H9 (cell line): ENCODE measurements around the gene TDRD3. TPM values are rescaled to one million over a fixed set of nuclear protein-coding genes. Genes with fewer than 3 reads are reported as not detected.

Experiments used
- DNase-seq: peaks from one replicate; pipeline ENCODE4 v3.0.0-alpha.2; 2017
- H2AFZ ChIP-seq: one replicate; pipeline ENCODE4 v1.6.1; 2013; ENCODE audit warnings: mild to moderate bottlenecking, low read length, control low read depth, moderate library complexity
- H2AK5ac ChIP-seq: 2 replicates; pipeline ENCODE4 v1.6.1; 2013; ENCODE audit warnings: low read length, control low read depth, mixed read lengths; ENCODE audit not compliant: insufficient read length
- H2BK120ac ChIP-seq: one replicate; pipeline ENCODE4 v1.6.1; 2013; ENCODE audit warnings: low read depth, mild to moderate bottlenecking, low read length, control low read depth, inconsistent platforms; ENCODE audit not compliant: poor library complexity, severe bottlenecking
- H2BK12ac ChIP-seq: 2 replicates; pipeline ENCODE4 v1.6.1; 2013; ENCODE audit warnings: low read length, control low read depth, mixed read lengths, low read depth; ENCODE audit not compliant: insufficient read length
- H2BK15ac ChIP-seq: 2 replicates; pipeline ENCODE4 v1.6.1; 2013; ENCODE audit warnings: low read depth, low read length, control low read depth
- H2BK20ac ChIP-seq: one replicate; pipeline ENCODE4 v1.6.1; 2013; ENCODE audit warnings: low read depth, mild to moderate bottlenecking, low read length, control low read depth, inconsistent platforms; ENCODE audit not compliant: poor library complexity, severe bottlenecking
- H2BK5ac ChIP-seq: 2 replicates; pipeline ENCODE4 v1.6.1; 2013; ENCODE audit warnings: low read length, control low read depth, mixed read lengths; ENCODE audit not compliant: insufficient read length
- H3K14ac ChIP-seq: 2 replicates; pipeline ENCODE4 v1.6.1; 2013; ENCODE audit warnings: low read length, control low read depth; ENCODE audit not compliant: insufficient read depth
- H3K18ac ChIP-seq: 2 replicates; pipeline ENCODE4 v1.6.1; 2013; ENCODE audit warnings: low read depth, mild to moderate bottlenecking, mixed read lengths, low read length, control low read depth; ENCODE audit not compliant: insufficient read length
- H3K23ac ChIP-seq: 2 replicates; pipeline ENCODE4 v1.6.1; 2013; ENCODE audit warnings: low read length, control low read depth, mixed read lengths, low read depth; ENCODE audit not compliant: insufficient read length
- H3K23me2 ChIP-seq: 2 replicates; pipeline ENCODE4 v1.6.1; 2013; ENCODE audit warnings: low read depth, mild to moderate bottlenecking, mixed read lengths, low read length, control low read depth; ENCODE audit not compliant: insufficient read length, poor library complexity, severe bottlenecking
- H3K27ac ChIP-seq: 2 replicates; pipeline ENCODE4 v1.5.1; 2013; ENCODE audit warnings: low read length, control low read depth, mixed read lengths, low read depth; ENCODE audit not compliant: insufficient read length
- H3K27me3 ChIP-seq: 2 replicates; pipeline ENCODE4 v1.6.1; 2013; ENCODE audit warnings: low read length, control low read depth, inconsistent platforms; ENCODE audit not compliant: insufficient read depth
- H3K4ac ChIP-seq: 2 replicates; pipeline ENCODE4 v1.6.1; 2013; ENCODE audit warnings: low read depth, mild to moderate bottlenecking, control low read depth, inconsistent platforms, low read length, moderate library complexity
- H3K4me1 ChIP-seq: 2 replicates; pipeline ENCODE4 v1.6.1; 2013; ENCODE audit warnings: low read length, control low read depth, inconsistent platforms; ENCODE audit not compliant: insufficient read depth
- H3K4me2 ChIP-seq: 2 replicates; pipeline ENCODE4 v1.6.1; 2013; ENCODE audit warnings: low read length, control low read depth, mixed read lengths; ENCODE audit not compliant: insufficient read length, insufficient read depth
- H3K56ac ChIP-seq: 2 replicates; pipeline ENCODE4 v1.6.1; 2013; ENCODE audit warnings: low read depth, mild to moderate bottlenecking, mixed read lengths, low read length, control low read depth; ENCODE audit not compliant: insufficient read length
- H3K79me1 ChIP-seq: 2 replicates; pipeline ENCODE4 v1.6.1; 2013; ENCODE audit warnings: low read depth, mild to moderate bottlenecking, moderate library complexity, low read length, control low read depth, inconsistent platforms; ENCODE audit not compliant: insufficient read depth, poor library complexity, severe bottlenecking
- H3K79me2 ChIP-seq: 2 replicates; pipeline ENCODE4 v1.6.1; 2013; ENCODE audit warnings: low read length, control low read depth, inconsistent platforms; ENCODE audit not compliant: insufficient read depth
- H3K9ac ChIP-seq: 2 replicates; pipeline ENCODE4 v1.6.1; 2013; ENCODE audit warnings: low read length, control low read depth, mixed read lengths; ENCODE audit not compliant: insufficient read length; ENCODE audit errors: extremely low read depth
- H3K9me3 ChIP-seq: one replicate; pipeline ENCODE4 v1.6.1; 2013; ENCODE audit warnings: low read depth, low read length, inconsistent platforms; ENCODE audit not compliant: control insufficient read depth
- H3T11ph ChIP-seq: one replicate; pipeline ENCODE4 v1.6.1; 2013; ENCODE audit warnings: mild to moderate bottlenecking, low read length, control low read depth, inconsistent platforms
- H4K20me1 ChIP-seq: one replicate; pipeline ENCODE4 v1.6.1; 2013; ENCODE audit not compliant: control insufficient read depth, insufficient read length, insufficient read depth
- H4K5ac ChIP-seq: 2 replicates; pipeline ENCODE4 v1.6.1; 2013; ENCODE audit warnings: low read depth, mild to moderate bottlenecking, mixed read lengths, low read length, control low read depth; ENCODE audit not compliant: insufficient read length
- H4K8ac ChIP-seq: replicated peaks from 2 replicates; pipeline ENCODE4 v1.6.1; 2013; ENCODE audit warnings: low read length, control low read depth, mixed read lengths, low read depth; ENCODE audit not compliant: insufficient read length
- H4K91ac ChIP-seq: 2 replicates; pipeline ENCODE4 v1.6.1; 2013; ENCODE audit warnings: low read depth, mild to moderate bottlenecking, moderate library complexity, mixed read lengths, low read length, control low read depth; ENCODE audit not compliant: insufficient read length
- H3K27ac Mint-ChIP-seq, 3 experiments: 2 replicates in 2 of 3; 3 replicates in 1 of 3; pipeline ENCODE4 v1.8.0; 2020 to 2021; ENCODE audit warnings: mixed read lengths in 3 of 3, mild to moderate bottlenecking in 1 of 3, moderate library complexity in 1 of 3
- H3K27me3 Mint-ChIP-seq: 2 replicates; pipeline ENCODE4 v1.8.0; 2021; ENCODE audit warnings: low read depth, mild to moderate bottlenecking, moderate library complexity, mixed read lengths
- H3K36me3 Mint-ChIP-seq, 3 experiments: 2 replicates in 2 of 3; 3 replicates in 1 of 3; pipeline ENCODE4 v1.8.0; 2020 to 2021; ENCODE audit warnings: low read depth in 3 of 3, mixed read lengths in 3 of 3; ENCODE audit not compliant: insufficient read depth in 1 of 3
- H3K4me1 Mint-ChIP-seq, 2 experiments: 2 replicates each; pipeline ENCODE4 v1.8.0; 2020; ENCODE audit warnings: mixed read lengths in 2 of 2
- H3K4me3 Mint-ChIP-seq, 2 experiments: 2 replicates in 1 of 2; 3 replicates in 1 of 2; pipeline ENCODE4 v1.8.0; 2020 to 2021; ENCODE audit warnings: mild to moderate bottlenecking in 2 of 2, mixed read lengths in 2 of 2, moderate library complexity in 1 of 2
- H3K9me3 Mint-ChIP-seq, 2 experiments: 2 replicates in 1 of 2; 3 replicates in 1 of 2; pipeline ENCODE4 v1.8.0; 2020; ENCODE audit warnings: mild to moderate bottlenecking in 2 of 2, mixed read lengths in 2 of 2, moderate library complexity in 1 of 2
- CTCF ChIP-seq: fragments of 200-600 bp; sonication (generic); conservative IDR thresholded peaks from 3 replicates; pipeline ENCODE4 v1.8.0; 2021; ENCODE audit warnings: antibody characterized with exemption, mild to moderate bottlenecking
- WGBS: extraction: QIAGEN DNeasy Blood & Tissue Kit; methylation state at CpG from one replicate; pipeline ENCODE4 v1.1.7; 2013; ENCODE audit warnings: missing lambda C conversion rate, low lambda C conversion rate, mixed read lengths; ENCODE audit not compliant: insufficient read length; ENCODE audit errors: extremely low coverage; 5-methylcytosine and 5-hydroxymethylcytosine counted together
- total RNA-seq: library from RNA; stranded (reverse); gene quantifications from 2 replicates; pipeline ENCODE4 v1.2.1, GENCODE V29; 2021

TDRD3 gene
- total RNA-seq, 1 experiment from 2014 or later, result 16.1 TPM

- Histone ChIP-seq H3K4me1 (no peaks in the 10 kb centered on the region), H3K23ac (no peak overlapping the region), H2BK5ac (no peak overlapping the region), H2BK120ac (no peak overlapping the region), H3K79me2 (no peaks in the 10 kb centered on the region), H3K23me2 (no peaks in the 10 kb centered on the region), H2BK20ac (no peak overlapping the region), H3K9ac (no peak overlapping the region), H3K79me1 (peaks cover 2% of the 10 kb centered on the region), H3K9me3 (no peaks in the 10 kb centered on the region), H3K56ac (no peak overlapping the region), H4K20me1 (no peaks in the 10 kb centered on the region), H4K91ac (no peak overlapping the region), H2AK5ac (no peak overlapping the region), H2BK15ac (no peak overlapping the region), H3K4ac (no peak overlapping the region), H2BK12ac (no peak overlapping the region), H4K8ac (no peak overlapping the region), H3K4me2 (no peak overlapping the region), H3K27ac (no peak overlapping the region), H3K14ac (no peak overlapping the region), H4K5ac (no peak overlapping the region), H3K18ac (no peak overlapping the region), H2AFZ (no peak overlapping the region), H3K27me3 (no peaks in the 10 kb centered on the region), H3T11ph (no peak overlapping the region)
- Mint-ChIP-seq H3K4me3 (no peak overlapping the region), H3K4me1 (no peaks in the 10 kb centered on the region), H3K27me3 (no peaks in the 10 kb centered on the region), H3K27ac (no peak overlapping the region), H3K9me3 (peaks cover 15 to 17% of the 10 kb centered on the region in 2 experiments), H3K36me3 (peaks cover 9 to 20% (median 10%) of the 10 kb centered on the region in 3 experiments)
- DNase-seq, result no peak
- no CpG with 5 or more reads among the region's 2 CpGs for WGBS
- TF ChIP-seq CTCF, result no peak
Observed at GRCh38 chr13:60417734-60418133, 20.7 kb downstream of the TDRD3 start.
